Retina (tissue), 1 donor: ENCODE measurements around the gene PTPRG.
A peak's percentile ranks its signal among the peaks of the same experiment; 100 is the strongest.

ENCODE experiments used
- DNase-seq: peaks from one replicate; pipeline ENCODE4 v3.0.0-alpha.2; 2016

PTPRG gene

GRCh38 chr3:62318752-62319569 is 757.6 kb downstream of the PTPRG start:
- peak; percentile 95 for DNase-seq

- no peak for DNase-seq
Measured at GRCh38 chr3:62319570-62320243, 758.3 kb downstream of the PTPRG start.

GRCh38 chr3:62323241-62323640 is 761.9 kb downstream of the PTPRG start:
- no peak for DNase-seq

- DNase-seq: no peak
Measured at GRCh38 chr3:62325896-62326295, 764.5 kb downstream of the PTPRG start.

GRCh38 chr3:62329971-62330370 is 768.6 kb downstream of the PTPRG start:
- DNase-seq: no peak

- DNase-seq: no peak
Measured at GRCh38 chr3:62332017-62332416, 770.6 kb downstream of the PTPRG start.

GRCh38 chr3:62332835-62333244 is 771.5 kb downstream of the PTPRG start:
- no peak for DNase-seq

- DNase-seq: no peak
Measured at GRCh38 chr3:62335196-62335595, 773.8 kb downstream of the PTPRG start.

- no peak for DNase-seq
Measured at GRCh38 chr3:62343755-62344154, 782.4 kb downstream of the PTPRG start.
